Colonic mucosa (tissue), 4 donors: ENCODE measurements around the gene TXNL4B. TPM values are rescaled to one million over a fixed set of nuclear protein-coding genes. Genes with fewer than 3 reads are reported as not detected.
"Not testable (repeated sequence)": the region's sequence is repeated elsewhere in the genome, so short reads cannot be mapped to it uniquely, and the experiment has no call there.

Experiments
- DNase-seq: peaks from one replicate; pipeline ENCODE4 v3.0.0-alpha.2; 2020
- H3K27ac ChIP-seq: fragments of 200-600 bp; one replicate; pipeline ENCODE4 v1.8.0; 2021
- H3K27me3 ChIP-seq: fragments of 200-600 bp; one replicate; pipeline ENCODE4 v1.8.0; 2021
- H3K36me3 ChIP-seq: fragments of 200-600 bp; one replicate; pipeline ENCODE4 v1.8.0; 2021
- H3K4me1 ChIP-seq: fragments of 200-600 bp; one replicate; pipeline ENCODE4 v1.8.0; 2021; ENCODE audit warnings: mild to moderate bottlenecking
- H3K4me3 ChIP-seq: fragments of 200-600 bp; one replicate; pipeline ENCODE4 v1.8.0; 2021
- H3K9ac ChIP-seq, 2 donors: one replicate each; pipeline ENCODE4 v1.7.0; 2013; ENCODE audit warnings: control low read depth in 2 of 2, low read depth in 2 of 2, low read length in 2 of 2
- H3K9me3 ChIP-seq: fragments of 200-600 bp; one replicate; pipeline ENCODE4 v1.8.0; 2021
- intact Hi-C: fragments of 100-400 bp; cut with DNase I; formaldehyde crosslinking; loops from one replicate; pipeline ENCODE4 v1.14.1; 2022
- total RNA-seq, 2 donors: library from RNA; stranded (reverse); fragmentation: NEBNext Ultra II Directional in 1 of 2; extraction: Animal tissue kit (Norgen Biotek cat#: 25700) in 1 of 2; gene quantifications; one replicate each; pipeline ENCODE4 v1.2.1, GENCODE V29; 2021
- TF ChIP-seq, protein P1 (sequence below): fragments of 200-600 bp; IDR thresholded peaks from one replicate; pipeline ENCODE4 v1.8.0; 2022; ENCODE audit warnings: antibody characterized with exemption, mild to moderate bottlenecking
- donor health status: healthy.
- donor health status: DM: no; HTN: no; CAD: no.
- donor health status: DM: no; HTN: no; CAD: no.

Gene TXNL4B
- total RNA-seq, 2 donors from 2014 or later, result 10.1 to 13.7 TPM

DNA sequence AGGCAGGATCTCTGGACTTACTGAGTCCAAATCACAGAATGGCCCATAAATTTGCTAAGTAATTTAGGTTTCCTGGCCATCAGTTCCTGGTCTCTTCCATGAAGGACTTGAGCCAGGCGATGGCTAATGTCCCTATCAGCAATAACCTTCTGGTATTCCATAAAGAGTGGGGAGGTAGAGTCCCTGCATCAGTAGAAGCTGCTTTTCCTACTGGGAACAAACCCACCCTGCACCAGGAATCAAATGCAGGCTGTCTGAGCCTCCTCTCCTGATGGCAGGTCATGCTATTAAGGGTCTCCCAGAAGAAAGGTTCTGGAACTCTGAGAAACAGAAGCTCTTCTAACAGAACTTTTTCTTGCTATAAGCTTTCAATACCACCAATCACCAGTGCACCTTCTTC is 31.9 kb downstream of the TXNL4B start:
- Histone ChIP-seq H3K4me1 (no peaks in the 10 kb centered on the region), H3K27me3 (no peaks in the 10 kb centered on the region), H3K4me3 (no peak overlapping the region), H3K9ac (no peak overlapping the region), H3K36me3 (no peaks in the 10 kb centered on the region), H3K27ac (no peak overlapping the region), H3K9me3 (no peaks in the 10 kb centered on the region)
- DNase-seq, result no peak
- TF ChIP-seq, protein P1, sequence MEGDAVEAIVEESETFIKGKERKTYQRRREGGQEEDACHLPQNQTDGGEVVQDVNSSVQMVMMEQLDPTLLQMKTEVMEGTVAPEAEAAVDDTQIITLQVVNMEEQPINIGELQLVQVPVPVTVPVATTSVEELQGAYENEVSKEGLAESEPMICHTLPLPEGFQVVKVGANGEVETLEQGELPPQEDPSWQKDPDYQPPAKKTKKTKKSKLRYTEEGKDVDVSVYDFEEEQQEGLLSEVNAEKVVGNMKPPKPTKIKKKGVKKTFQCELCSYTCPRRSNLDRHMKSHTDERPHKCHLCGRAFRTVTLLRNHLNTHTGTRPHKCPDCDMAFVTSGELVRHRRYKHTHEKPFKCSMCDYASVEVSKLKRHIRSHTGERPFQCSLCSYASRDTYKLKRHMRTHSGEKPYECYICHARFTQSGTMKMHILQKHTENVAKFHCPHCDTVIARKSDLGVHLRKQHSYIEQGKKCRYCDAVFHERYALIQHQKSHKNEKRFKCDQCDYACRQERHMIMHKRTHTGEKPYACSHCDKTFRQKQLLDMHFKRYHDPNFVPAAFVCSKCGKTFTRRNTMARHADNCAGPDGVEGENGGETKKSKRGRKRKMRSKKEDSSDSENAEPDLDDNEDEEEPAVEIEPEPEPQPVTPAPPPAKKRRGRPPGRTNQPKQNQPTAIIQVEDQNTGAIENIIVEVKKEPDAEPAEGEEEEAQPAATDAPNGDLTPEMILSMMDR, result no peak
- intact Hi-C loops, result no loop called here

DNA sequence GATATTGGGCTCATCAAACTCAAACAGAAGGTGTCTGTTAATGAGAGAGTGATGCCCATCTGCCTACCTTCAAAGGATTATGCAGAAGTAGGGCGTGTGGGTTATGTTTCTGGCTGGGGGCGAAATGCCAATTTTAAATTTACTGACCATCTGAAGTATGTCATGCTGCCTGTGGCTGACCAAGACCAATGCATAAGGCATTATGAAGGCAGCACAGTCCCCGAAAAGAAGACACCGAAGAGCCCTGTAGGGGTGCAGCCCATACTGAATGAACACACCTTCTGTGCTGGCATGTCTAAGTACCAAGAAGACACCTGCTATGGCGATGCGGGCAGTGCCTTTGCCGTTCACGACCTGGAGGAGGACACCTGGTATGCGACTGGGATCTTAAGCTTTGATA is 33.0 kb downstream of the TXNL4B start:
- Histone ChIP-seq H3K4me3 (no peak overlapping the region), H3K27me3 (no peaks in the 10 kb centered on the region), H3K4me1 (no peaks in the 10 kb centered on the region), H3K27ac (no peak overlapping the region), H3K9ac (no peak overlapping the region), H3K9me3 (no peaks in the 10 kb centered on the region), H3K36me3 (no peaks in the 10 kb centered on the region)
- no peak for DNase-seq
- TF ChIP-seq, protein P1, result no peak
- intact Hi-C loops, result no loop called here

DNA sequence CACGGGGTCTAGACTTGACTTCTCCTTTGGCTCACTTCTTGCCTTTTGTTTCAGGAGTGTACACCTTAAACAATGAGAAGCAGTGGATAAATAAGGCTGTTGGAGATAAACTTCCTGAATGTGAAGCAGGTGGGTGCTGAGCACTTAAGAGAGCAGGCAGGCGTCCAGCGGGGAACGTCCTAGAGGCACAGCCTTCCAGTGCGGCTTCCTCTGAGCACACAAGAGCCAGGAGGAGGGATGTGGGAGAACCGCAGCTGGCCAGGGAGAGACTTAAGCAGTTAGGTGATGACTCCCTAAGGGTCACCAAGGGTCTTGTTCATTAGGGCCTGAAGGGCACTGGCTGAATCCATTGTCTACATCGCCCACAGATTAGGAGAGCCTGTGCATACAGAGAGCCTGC is 34.4 kb downstream of the TXNL4B start:
- H3K9ac ChIP-seq, H3K4me3 ChIP-seq, H3K27ac ChIP-seq, intact Hi-C loops, H3K4me1 ChIP-seq, H3K27me3 ChIP-seq, DNase-seq, H3K9me3 ChIP-seq, H3K36me3 ChIP-seq: not testable (repeated sequence)

DNA sequence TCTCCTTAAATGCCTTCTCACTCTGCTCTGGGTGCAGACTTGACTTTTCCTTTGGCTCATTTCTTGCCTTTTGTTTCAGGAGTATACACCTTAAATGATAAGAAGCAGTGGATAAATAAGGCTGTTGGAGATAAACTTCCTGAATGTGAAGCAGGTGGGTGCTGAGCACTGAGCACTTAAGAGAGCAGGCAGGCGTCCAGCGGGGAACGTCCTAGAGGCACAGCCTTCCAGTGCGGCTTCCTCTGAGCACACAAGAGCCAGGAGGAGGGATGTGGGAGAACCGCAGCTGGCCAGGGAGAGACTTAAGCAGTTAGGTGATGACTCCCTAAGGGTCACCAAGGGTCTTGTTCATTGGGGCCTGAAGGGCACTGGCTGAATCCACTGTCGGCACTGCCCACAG is 36.1 kb downstream of the TXNL4B start:
- DNase-seq, H3K4me1 ChIP-seq, H3K4me3 ChIP-seq, H3K9me3 ChIP-seq, H3K9ac ChIP-seq, intact Hi-C loops, H3K36me3 ChIP-seq, H3K27me3 ChIP-seq, H3K27ac ChIP-seq: not testable (repeated sequence)

DNA sequence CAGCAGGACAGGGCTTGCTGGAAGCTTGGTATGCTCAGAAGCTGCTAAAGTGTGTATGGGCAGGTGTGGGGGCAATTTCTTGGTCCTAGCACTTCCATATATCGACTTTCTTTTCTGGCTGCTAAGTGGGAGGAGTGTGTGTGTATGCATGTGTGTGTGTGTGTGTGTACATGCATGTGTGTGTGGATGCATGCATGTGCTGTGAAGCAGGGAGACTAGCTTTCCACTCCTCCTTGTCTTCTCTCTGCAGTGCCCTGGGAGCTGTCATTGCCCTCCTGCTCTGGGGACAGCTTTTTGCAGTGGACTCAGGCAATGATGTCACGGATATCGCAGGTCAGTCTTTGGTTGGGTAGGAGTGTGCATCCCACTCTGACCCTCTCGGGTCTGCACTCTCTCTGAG is 37.5 kb downstream of the TXNL4B start:
- H3K4me3 ChIP-seq, result no peak overlapping the region
- intact Hi-C loops, result no loop called here
- H3K9ac ChIP-seq, result no peak overlapping the region
- TF ChIP-seq, protein P1, result no peak
- no peak for DNase-seq
- H3K4me1 ChIP-seq, result no peaks in the 10 kb centered on the region
- H3K27me3 ChIP-seq, result no peaks in the 10 kb centered on the region
- no peaks in the 10 kb centered on the region for H3K9me3 ChIP-seq
- no peak overlapping the region for H3K27ac ChIP-seq
- H3K36me3 ChIP-seq, result no peaks in the 10 kb centered on the region

DNA sequence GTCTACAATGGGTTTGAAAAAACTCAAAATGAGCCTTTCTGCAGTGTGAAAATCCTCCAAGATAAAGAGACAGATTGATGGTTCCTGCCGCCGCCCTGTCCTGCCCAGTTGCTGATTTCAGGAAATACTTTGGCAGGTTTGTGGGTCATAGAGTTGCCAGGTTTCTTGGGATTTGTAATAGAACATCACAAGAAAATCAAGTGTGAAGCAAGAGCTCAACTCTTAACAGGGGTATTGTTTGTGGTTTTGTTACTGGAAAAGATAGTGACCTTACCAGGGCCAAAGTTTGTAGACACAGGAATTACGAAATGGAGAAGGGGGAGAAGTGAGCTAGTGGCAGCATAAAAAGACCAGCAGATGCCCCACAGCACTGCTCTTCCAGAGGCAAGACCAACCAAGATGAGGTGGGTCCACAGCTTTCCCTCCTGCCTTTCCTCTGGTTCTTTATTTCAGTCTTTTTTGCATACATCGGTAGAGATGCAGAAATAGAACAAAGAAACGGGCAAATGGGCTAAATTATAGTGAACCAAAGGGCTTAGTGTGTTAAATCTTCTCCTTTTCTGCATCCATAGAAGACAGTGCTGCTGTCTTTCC is 39.1 kb downstream of the TXNL4B start, which contains the start of gene HP:
Gene HP (plus strand): TSS at position 252 of the 594 bp plus-strand sequence. CDS start 148 bp downstream, at position 400.
- H3K4me1 ChIP-seq, H3K36me3 ChIP-seq, H3K27ac ChIP-seq, H3K27me3 ChIP-seq, H3K9me3 ChIP-seq, H3K9ac ChIP-seq, H3K4me3 ChIP-seq, DNase-seq, intact Hi-C loops: not testable (repeated sequence)

DNA sequence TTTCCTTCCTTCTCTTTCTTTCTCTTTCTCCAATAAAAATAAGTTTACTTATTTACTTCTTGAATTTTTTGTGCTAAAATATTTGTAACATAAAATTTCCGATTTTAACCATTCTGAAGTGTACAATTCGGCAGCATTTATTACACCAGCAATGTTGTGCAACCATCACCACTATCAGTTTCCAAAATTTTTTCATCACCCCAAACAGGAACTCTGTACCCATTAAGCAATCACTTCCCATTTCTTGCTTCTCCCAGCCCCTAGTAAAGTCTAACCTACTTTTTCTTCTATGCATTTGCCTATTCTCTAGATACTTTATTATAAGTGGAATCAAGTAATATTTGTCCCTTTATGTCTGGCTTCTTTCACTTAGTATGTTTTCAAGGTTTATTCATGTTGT is 41.6 kb downstream of the TXNL4B start:
- Histone ChIP-seq H3K9me3 (no peaks in the 10 kb centered on the region), H3K9ac (no peak overlapping the region), H3K4me3 (no peak overlapping the region), H3K27ac (no peak overlapping the region), H3K27me3 (no peaks in the 10 kb centered on the region), H3K36me3 (no peaks in the 10 kb centered on the region), H3K4me1 (no peaks in the 10 kb centered on the region)
- DNase-seq, result no peak
- intact Hi-C loops, result no loop called here
- TF ChIP-seq, protein P1, result no peak
